Neural cell (in vitro differentiated cells): Measurements from ENCODE around the gene HBEGF. TPM values are rescaled to one million over a fixed set of nuclear protein-coding genes. Genes with fewer than 3 reads are reported as not detected.

Experiments used
- H2AFZ ChIP-seq: fragments of 200-600, 300-800 bp; sonication (generic), shearing (Covaris generic); 2 replicates; pipeline ENCODE4 v1.6.0; 2014; ENCODE audit warnings: low read depth, mild to moderate bottlenecking, antibody characterized with exemption, low read length, moderate library complexity
- H3F3A ChIP-seq: fragments of 200-600 bp; shearing (Covaris generic); 2 replicates; pipeline ENCODE4 v1.6.1; 2016; ENCODE audit warnings: mild to moderate bottlenecking, moderate library complexity, mixed read lengths, antibody characterized with exemption, low read length; ENCODE audit not compliant: insufficient read depth, poor library complexity, severe bottlenecking
- H3K27ac ChIP-seq: fragments of 200-600, 300-800 bp; sonication (generic), shearing (Covaris generic); 2 replicates; pipeline ENCODE4 v1.5.1; 2014; ENCODE audit warnings: mild to moderate bottlenecking, low read length, moderate library complexity
- H3K27me3 ChIP-seq: fragments of 300-800, 200-600 bp; sonication (generic), shearing (Covaris generic); 2 replicates; pipeline ENCODE4 v1.6.0; 2014; ENCODE audit warnings: mild to moderate bottlenecking, low read depth, low read length, moderate library complexity; ENCODE audit not compliant: insufficient read depth
- H3K36me3 ChIP-seq: fragments of 300-800, 200-600 bp; sonication (generic), shearing (Covaris generic); 2 replicates; pipeline ENCODE4 v1.5.1; 2014; ENCODE audit warnings: mild to moderate bottlenecking, antibody characterized with exemption, low read length, moderate library complexity; ENCODE audit not compliant: insufficient read depth
- H3K4me2 ChIP-seq: fragments of 300-800, 200-600 bp; sonication (generic), shearing (Covaris generic); 2 replicates; pipeline ENCODE4 v1.6.0; 2014; ENCODE audit warnings: mild to moderate bottlenecking, low read length
- H3K4me3 ChIP-seq: fragments of 300-800, 200-600 bp; sonication (generic), shearing (Covaris generic); 2 replicates; pipeline ENCODE4 v1.5.1; 2014; ENCODE audit warnings: mild to moderate bottlenecking, low read length, moderate library complexity
- H3K79me2 ChIP-seq: fragments of 200-600 bp; shearing (Covaris generic); replicated peaks from 2 replicates; pipeline ENCODE4 v1.6.0; 2014; ENCODE audit warnings: mild to moderate bottlenecking, low read length, moderate library complexity; ENCODE audit not compliant: insufficient read depth
- H3K9ac ChIP-seq: fragments of 300-800, 200-600 bp; sonication (generic), shearing (Covaris generic); 2 replicates; pipeline ENCODE4 v1.6.1; 2016; ENCODE audit warnings: mild to moderate bottlenecking, low read length, mixed read lengths
- H3K9me2 ChIP-seq: fragments of 200-600 bp; shearing (Covaris generic); 2 replicates; pipeline ENCODE4 v1.6.1; 2016; ENCODE audit warnings: mild to moderate bottlenecking, low read length, mixed read lengths; ENCODE audit not compliant: insufficient read depth
- H3K9me3 ChIP-seq: fragments of 200-600, 300-800 bp; sonication (generic), shearing (Covaris generic); 2 replicates; pipeline ENCODE4 v1.6.1; 2016; ENCODE audit warnings: mild to moderate bottlenecking, mixed run types, low read length, moderate library complexity, mixed read lengths
- H4K20me1 ChIP-seq: fragments of 200-600 bp; shearing (Covaris generic); 2 replicates; pipeline ENCODE4 v1.6.1; 2016; ENCODE audit warnings: mild to moderate bottlenecking, mixed run types; ENCODE audit not compliant: insufficient read depth
- EP300 ChIP-seq: fragments of 450-650 bp; conservative IDR thresholded peaks from 2 replicates; pipeline ENCODE4 v1.6.1; 2014; ENCODE audit warnings: antibody characterized with exemption, mild to moderate bottlenecking, moderate library complexity; ENCODE audit not compliant: poor library complexity, severe bottlenecking
- EZH2 ChIP-seq: fragments of 200-600, 300-800 bp; shearing (Covaris generic), sonication (generic); IDR thresholded peaks from 2 replicates; pipeline ENCODE4 v1.6.1; 2014; ENCODE audit warnings: antibody characterized with exemption, low read length, borderline replicate concordance, mild to moderate bottlenecking; ENCODE audit not compliant: insufficient read depth, poor library complexity, severe bottlenecking
- MXI1 ChIP-seq: fragments of 450-650 bp; conservative IDR thresholded peaks from 2 replicates; pipeline ENCODE4 v1.6.1; 2014; ENCODE audit warnings: antibody characterized with exemption, mild to moderate bottlenecking; ENCODE audit not compliant: poor library complexity, severe bottlenecking
- POLR2AphosphoS5 ChIP-seq: IDR thresholded peaks from 2 replicates; pipeline ENCODE4 v1.6.1; 2012
- RAD21 ChIP-seq: fragments of 450-650 bp; conservative IDR thresholded peaks from 2 replicates; pipeline ENCODE4 v1.6.1; 2014; ENCODE audit warnings: antibody characterized with exemption, mild to moderate bottlenecking, moderate library complexity
- SMC3 ChIP-seq: fragments of 450-650 bp; conservative IDR thresholded peaks from 2 replicates; pipeline ENCODE4 v1.6.1; 2014; ENCODE audit warnings: antibody characterized with exemption, mild to moderate bottlenecking, moderate library complexity; ENCODE audit not compliant: poor library complexity
- TAF1 ChIP-seq: IDR thresholded peaks from 2 replicates; pipeline ENCODE4 v1.6.1; 2012; ENCODE audit warnings: low read depth
- polyA plus RNA-seq: library from polyadenylated mRNA; depleted of rRNA; stranded (reverse); fragments of >200 nt; gene quantifications from 2 replicates; pipeline ENCODE4 v1.2.3, GENCODE V29; 2014
- TF ChIP-seq, protein P1 (sequence below): fragments of 450-650 bp; IDR thresholded peaks from 2 replicates; pipeline ENCODE4 v1.5.1; 2014; ENCODE audit warnings: antibody characterized with exemption, mild to moderate bottlenecking, moderate library complexity; ENCODE audit not compliant: poor library complexity, severe bottlenecking
- TF ChIP-seq, protein P2 (sequence below): IDR thresholded peaks from 2 replicates; pipeline ENCODE4 v1.6.1; 2012; ENCODE audit warnings: borderline replicate concordance

HBEGF gene
- polyA plus RNA-seq, 1 donor from 2014 or later = 9.8 TPM

DNA sequence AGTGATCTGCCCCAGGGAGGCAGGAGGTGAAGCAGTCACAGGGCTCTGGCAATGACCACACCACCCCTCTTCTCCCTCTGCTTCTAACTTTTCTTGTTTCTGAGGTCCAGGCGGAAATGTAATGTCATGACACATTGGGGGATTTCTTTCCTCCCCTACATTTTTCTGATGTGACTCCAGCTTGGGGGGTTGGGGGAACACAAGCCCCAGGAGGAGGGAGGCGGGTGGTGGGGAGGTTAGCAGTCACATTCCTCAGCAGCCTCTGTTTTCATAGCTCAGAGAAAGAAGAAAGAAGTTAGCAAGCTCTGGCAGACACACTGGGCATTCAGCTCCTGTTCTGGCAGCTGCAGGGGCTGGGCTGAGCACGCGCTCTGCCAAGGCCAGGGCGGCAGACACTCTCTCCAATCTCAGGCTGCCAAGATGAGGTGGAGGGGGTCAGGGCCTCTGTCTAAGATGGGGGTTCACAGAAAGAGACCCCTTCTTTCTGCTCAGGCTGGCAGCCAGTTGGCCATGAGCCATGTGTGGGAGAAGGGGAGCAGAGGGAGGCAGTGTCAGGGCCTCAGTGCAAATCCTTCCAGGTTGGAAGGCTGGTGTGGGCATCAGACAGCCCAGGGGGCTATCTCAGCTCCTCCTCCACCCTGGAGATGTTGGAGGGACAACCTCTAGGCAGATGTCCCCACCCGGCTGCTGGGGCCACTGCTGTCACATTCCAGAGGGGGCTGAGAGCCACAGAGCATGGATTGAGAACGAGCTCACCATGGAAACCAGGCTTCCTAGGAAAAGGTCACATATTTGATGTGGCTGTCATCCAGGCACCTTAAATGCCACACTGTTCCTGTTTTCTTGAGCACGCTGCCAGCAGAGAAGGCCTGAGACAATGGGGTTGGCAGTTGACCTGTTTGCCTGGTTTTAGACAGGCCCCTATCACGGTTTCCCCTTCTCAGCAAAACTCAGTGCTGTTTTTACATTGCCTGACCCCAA lies 23.4 kb downstream of the HBEGF start:
- Histone ChIP-seq H4K20me1 (no peaks in the 10 kb centered on the region), H3K27me3 (no peaks in the 10 kb centered on the region), H3K27ac (no peak overlapping the region), H3K9me2 (no peaks in the 10 kb centered on the region), H3K36me3 (no peaks in the 10 kb centered on the region), H3K79me2 (no peaks in the 10 kb centered on the region), H3K4me2 (no peak overlapping the region), H3K4me3 (no peak overlapping the region), H3K9ac (no peak overlapping the region), H2AFZ (no peak overlapping the region), H3K9me3 (no peaks in the 10 kb centered on the region), H3F3A (no peaks in the 10 kb centered on the region)
- no peak for TF ChIP-seq MXI1

DNA sequence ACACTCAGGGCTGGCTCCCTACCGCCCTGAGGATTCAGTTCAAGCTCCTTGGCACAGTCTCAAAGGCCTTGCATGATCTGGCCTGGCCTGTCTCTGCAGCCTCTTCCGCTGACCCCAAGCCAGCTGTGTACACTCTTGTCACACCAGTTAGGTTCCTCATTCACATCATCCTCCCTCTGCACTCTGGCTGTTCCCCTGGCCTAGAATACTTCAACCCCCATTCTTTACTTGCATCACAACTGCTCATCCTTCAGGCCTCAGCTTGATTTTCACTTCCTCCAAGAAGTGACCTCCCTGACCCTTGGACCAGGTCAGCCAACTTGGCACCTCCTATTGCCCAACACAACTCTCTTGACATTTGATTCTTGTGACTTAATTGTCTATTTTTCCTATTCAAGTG lies 24.6 kb downstream of the HBEGF start:
- no peaks in the 10 kb centered on the region for H4K20me1 ChIP-seq
- H3K79me2 ChIP-seq = no peaks in the 10 kb centered on the region
- no peak overlapping the region for H3K27ac ChIP-seq
- no peaks in the 10 kb centered on the region for H3K9me3 ChIP-seq
- H3K27me3 ChIP-seq = no peaks in the 10 kb centered on the region
- no peak overlapping the region for H3K4me3 ChIP-seq
- no peak overlapping the region for H3K4me2 ChIP-seq
- H3K9me2 ChIP-seq = no peaks in the 10 kb centered on the region
- H3F3A ChIP-seq = no peaks in the 10 kb centered on the region
- H3K36me3 ChIP-seq = no peaks in the 10 kb centered on the region
- no peak overlapping the region for H3K9ac ChIP-seq
- TF ChIP-seq, protein P1, sequence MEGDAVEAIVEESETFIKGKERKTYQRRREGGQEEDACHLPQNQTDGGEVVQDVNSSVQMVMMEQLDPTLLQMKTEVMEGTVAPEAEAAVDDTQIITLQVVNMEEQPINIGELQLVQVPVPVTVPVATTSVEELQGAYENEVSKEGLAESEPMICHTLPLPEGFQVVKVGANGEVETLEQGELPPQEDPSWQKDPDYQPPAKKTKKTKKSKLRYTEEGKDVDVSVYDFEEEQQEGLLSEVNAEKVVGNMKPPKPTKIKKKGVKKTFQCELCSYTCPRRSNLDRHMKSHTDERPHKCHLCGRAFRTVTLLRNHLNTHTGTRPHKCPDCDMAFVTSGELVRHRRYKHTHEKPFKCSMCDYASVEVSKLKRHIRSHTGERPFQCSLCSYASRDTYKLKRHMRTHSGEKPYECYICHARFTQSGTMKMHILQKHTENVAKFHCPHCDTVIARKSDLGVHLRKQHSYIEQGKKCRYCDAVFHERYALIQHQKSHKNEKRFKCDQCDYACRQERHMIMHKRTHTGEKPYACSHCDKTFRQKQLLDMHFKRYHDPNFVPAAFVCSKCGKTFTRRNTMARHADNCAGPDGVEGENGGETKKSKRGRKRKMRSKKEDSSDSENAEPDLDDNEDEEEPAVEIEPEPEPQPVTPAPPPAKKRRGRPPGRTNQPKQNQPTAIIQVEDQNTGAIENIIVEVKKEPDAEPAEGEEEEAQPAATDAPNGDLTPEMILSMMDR = no peak
- TF ChIP-seq SMC3 (no peak), POLR2AphosphoS5 (no peak), EZH2 (no peak), RAD21 (no peak), TAF1 (no peak), MXI1 (no peak), EP300 (no peak)
- TF ChIP-seq, protein P2, sequence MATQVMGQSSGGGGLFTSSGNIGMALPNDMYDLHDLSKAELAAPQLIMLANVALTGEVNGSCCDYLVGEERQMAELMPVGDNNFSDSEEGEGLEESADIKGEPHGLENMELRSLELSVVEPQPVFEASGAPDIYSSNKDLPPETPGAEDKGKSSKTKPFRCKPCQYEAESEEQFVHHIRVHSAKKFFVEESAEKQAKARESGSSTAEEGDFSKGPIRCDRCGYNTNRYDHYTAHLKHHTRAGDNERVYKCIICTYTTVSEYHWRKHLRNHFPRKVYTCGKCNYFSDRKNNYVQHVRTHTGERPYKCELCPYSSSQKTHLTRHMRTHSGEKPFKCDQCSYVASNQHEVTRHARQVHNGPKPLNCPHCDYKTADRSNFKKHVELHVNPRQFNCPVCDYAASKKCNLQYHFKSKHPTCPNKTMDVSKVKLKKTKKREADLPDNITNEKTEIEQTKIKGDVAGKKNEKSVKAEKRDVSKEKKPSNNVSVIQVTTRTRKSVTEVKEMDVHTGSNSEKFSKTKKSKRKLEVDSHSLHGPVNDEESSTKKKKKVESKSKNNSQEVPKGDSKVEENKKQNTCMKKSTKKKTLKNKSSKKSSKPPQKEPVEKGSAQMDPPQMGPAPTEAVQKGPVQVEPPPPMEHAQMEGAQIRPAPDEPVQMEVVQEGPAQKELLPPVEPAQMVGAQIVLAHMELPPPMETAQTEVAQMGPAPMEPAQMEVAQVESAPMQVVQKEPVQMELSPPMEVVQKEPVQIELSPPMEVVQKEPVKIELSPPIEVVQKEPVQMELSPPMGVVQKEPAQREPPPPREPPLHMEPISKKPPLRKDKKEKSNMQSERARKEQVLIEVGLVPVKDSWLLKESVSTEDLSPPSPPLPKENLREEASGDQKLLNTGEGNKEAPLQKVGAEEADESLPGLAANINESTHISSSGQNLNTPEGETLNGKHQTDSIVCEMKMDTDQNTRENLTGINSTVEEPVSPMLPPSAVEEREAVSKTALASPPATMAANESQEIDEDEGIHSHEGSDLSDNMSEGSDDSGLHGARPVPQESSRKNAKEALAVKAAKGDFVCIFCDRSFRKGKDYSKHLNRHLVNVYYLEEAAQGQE = no peak
- H2AFZ ChIP-seq = no peak overlapping the region
